ENCODE data around the gene NOD2.

- TF ChIP-seq, protein P1, sequence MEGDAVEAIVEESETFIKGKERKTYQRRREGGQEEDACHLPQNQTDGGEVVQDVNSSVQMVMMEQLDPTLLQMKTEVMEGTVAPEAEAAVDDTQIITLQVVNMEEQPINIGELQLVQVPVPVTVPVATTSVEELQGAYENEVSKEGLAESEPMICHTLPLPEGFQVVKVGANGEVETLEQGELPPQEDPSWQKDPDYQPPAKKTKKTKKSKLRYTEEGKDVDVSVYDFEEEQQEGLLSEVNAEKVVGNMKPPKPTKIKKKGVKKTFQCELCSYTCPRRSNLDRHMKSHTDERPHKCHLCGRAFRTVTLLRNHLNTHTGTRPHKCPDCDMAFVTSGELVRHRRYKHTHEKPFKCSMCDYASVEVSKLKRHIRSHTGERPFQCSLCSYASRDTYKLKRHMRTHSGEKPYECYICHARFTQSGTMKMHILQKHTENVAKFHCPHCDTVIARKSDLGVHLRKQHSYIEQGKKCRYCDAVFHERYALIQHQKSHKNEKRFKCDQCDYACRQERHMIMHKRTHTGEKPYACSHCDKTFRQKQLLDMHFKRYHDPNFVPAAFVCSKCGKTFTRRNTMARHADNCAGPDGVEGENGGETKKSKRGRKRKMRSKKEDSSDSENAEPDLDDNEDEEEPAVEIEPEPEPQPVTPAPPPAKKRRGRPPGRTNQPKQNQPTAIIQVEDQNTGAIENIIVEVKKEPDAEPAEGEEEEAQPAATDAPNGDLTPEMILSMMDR (IDR thresholded peaks at IDR 0.05) = no peak
- TF ChIP-seq ZFX (IDR thresholded peaks at IDR 0.05; ENCODE audit: borderline replicate concordance) = no peak
Observed at GRCh38 chr16:50781518-50781917, 88.1 kb downstream of the NOD2 start.
